HG03064 (cell line): ENCODE results near the gene RHOB.
"Not testable (repeated sequence)": the region's sequence is repeated elsewhere in the genome, so short reads cannot be mapped to it uniquely, and the experiment has no call there.

Experiments used
- ATAC-seq: cut with Tn5 transposase; IDR thresholded peaks from one replicate; pipeline ENCODE4 v1.9.1; 2021; ENCODE audit warnings: low read depth; ENCODE audit not compliant: unreplicated experiment

The RHOB gene

DNA sequence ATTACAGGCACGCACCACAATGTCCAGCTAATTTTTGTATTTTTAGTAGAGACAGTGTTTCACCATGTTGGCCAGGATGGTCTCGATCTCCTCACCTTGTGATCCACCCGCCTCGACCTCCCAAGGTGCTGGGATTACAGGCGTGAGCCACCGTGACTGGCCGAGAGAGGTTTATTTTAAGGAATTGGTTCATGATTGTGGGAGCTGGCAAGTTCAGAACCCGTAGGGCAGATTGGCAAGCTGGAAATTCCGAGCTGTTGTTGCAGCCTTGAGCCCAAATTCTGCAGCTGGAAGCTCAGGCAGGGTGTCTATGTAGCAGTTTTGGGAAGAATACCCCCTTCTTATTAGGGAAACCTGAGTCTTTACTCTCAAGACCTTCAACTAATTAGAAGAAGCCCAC, 11.4 kb upstream of the RHOB start:
- not testable (repeated sequence) for ATAC-seq

GRCh38 chr2:20436716-20437470, 10.0 kb upstream of the RHOB start:
- ATAC-seq = no peak

DNA sequence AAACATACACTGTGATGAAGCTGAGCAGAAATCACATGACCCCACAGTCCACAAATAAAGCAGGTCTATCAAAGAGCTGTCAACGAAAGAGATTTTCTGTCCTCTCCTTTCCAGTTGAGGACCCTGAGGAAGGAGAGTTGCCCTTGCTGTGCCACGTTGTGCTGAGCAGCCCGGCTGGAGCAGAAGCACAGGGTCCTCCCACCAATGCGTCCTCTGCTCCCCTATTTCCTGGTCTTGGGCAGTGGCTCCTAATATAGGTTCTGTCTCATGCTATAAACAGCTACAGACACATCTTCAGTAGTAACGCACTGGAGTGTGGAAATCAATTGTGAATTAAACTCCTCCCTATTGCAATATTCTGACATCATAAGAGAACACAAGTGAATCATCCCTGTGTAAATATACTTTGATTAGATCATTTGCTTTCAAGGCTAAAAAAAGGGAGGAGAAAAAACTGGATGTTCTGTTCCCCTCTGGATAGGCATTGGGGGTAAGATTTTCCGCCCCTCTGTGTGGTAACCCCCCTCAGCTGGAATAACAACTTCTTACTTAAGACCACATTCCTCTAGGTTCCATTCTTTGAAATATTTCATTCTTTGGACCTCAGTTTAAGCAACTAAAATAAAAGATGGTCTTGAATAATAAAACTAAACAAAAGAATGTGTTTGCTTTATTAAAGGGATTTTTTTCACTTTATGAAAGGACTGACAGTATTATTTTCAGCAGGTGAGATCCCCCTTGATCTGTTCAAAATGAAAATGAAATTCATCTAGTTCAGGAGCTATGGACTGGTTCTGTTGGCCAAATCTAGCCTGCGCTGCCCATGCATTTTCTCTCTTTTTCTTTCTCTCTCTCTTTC, 8.3 kb upstream of the RHOB start:
- no peak for ATAC-seq

DNA sequence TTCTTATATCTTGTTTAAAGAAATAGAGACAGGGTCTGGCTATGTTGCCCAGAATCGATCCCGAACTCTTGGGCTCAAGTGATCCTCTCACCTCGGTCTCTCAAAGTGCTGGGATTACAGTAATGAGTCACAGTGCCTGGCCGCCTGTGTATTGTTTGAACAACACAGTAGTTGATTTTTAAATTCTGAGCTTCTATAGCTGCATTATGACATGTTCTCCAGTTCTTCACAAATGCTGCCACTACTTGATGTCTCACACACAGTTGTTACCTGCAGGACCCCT, 7.7 kb upstream of the RHOB start:
- ATAC-seq = no peak

GRCh38 chr2:20439503-20439902, 7.4 kb upstream of the RHOB start:
- no peak for ATAC-seq

- no peak for ATAC-seq
These were observed 6.8 kb upstream of the RHOB start for GRCh38 chr2:20440001-20440560.

DNA sequence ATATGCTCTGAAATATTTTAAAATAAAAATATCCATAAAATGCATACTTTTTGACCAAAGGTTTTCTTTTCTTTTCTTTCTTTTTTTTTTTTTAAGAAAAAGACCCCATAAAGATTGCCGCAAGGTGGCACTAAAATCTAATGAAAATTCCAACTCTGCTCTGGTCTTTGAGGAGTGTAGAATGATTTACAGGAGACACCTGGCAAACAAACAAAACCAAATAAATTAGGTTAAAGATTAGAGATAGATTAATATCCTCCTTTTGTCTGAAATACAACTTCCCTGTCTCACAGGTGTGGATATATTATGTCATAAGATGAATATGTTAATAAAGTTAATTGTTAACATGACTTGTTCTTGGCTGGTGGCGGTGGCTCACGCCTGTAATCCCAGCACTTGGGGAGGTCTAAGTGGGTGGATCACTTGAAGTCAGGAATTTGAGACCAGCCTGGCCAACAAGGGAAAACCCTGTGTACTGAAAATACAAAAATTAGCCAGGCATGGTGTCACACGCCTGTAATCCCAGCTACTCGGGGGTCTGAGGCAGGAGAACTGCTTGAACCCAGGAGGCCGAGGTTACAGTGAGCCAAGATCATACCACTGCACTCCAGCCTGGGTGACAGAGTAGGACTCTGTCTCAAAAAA, 3.5 kb upstream of the RHOB start:
- no peak for ATAC-seq

- no peak for ATAC-seq
These were observed 2.5 kb upstream of the RHOB start for GRCh38 chr2:20444101-20444992.

GRCh38 chr2:20444993-20445910, 1.6 kb upstream of the RHOB start:
- ATAC-seq = no peak

- ATAC-seq = no peak
These were observed 488 bp upstream of the RHOB start for GRCh38 chr2:20446255-20446916.

DNA sequence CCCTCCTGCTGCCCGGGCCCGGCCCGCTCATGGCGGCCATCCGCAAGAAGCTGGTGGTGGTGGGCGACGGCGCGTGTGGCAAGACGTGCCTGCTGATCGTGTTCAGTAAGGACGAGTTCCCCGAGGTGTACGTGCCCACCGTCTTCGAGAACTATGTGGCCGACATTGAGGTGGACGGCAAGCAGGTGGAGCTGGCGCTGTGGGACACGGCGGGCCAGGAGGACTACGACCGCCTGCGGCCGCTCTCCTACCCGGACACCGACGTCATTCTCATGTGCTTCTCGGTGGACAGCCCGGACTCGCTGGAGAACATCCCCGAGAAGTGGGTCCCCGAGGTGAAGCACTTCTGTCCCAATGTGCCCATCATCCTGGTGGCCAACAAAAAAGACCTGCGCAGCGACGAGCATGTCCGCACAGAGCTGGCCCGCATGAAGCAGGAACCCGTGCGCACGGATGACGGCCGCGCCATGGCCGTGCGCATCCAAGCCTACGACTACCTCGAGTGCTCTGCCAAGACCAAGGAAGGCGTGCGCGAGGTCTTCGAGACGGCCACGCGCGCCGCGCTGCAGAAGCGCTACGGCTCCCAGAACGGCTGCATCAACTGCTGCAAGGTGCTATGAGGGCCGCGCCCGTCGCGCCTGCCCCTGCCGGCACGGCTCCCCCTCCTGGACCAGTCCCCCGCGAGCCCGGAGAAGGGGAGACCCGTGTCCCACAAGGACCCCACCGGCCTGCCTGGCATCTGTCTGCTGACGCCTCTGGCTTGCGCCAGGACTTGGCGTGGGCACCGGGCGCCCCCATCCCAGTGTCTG, 767 bp downstream of the RHOB start:
- ATAC-seq = peak; percentile 13

DNA sequence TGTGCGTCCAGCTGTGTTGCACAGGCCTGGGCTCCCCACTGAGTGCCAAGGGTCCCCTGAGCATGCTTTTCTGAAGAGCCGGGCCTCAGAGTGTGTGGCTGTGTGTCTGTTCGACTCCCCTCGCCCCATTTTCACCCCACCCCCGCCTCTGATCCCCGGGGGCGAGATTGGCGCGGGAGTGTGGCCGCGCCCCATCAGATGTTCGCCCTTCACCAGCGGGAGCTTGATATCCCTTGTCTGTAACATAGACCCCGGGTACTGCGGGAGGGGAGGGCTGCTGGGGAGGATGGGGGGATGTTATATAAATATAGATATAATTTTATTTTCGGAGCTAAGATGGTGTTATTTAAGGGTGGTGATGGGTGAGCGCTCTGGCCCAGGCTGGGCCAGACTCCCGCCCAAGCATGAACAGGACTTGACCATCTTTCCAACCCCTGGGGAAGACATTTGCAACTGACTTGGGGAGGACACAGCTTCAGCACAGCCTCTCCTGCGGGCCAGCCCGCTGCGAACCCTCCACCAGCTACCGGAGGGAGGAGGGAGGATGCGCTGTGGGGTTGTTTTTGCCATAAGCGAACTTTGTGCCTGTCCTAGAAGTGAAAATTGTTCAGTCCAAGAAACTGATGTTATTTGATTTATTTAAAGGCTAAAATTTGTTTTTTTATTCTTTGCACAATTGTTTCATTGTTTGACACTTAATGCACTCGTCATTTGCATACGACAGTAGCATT, 1.5 kb downstream of the RHOB start:
- no peak for ATAC-seq

DNA sequence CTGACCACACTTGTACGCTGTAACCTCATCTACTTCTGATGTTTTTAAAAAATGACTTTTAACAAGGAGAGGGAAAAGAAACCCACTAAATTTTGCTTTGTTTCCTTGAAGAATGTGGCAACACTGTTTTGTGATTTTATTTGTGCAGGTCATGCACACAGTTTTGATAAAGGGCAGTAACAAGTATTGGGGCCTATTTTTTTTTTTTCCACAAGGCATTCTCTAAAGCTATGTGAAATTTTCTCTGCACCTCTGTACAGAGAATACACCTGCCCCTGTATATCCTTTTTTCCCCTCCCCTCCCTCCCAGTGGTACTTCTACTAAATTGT, 2.1 kb downstream of the RHOB start:
- ATAC-seq = no peak

DNA sequence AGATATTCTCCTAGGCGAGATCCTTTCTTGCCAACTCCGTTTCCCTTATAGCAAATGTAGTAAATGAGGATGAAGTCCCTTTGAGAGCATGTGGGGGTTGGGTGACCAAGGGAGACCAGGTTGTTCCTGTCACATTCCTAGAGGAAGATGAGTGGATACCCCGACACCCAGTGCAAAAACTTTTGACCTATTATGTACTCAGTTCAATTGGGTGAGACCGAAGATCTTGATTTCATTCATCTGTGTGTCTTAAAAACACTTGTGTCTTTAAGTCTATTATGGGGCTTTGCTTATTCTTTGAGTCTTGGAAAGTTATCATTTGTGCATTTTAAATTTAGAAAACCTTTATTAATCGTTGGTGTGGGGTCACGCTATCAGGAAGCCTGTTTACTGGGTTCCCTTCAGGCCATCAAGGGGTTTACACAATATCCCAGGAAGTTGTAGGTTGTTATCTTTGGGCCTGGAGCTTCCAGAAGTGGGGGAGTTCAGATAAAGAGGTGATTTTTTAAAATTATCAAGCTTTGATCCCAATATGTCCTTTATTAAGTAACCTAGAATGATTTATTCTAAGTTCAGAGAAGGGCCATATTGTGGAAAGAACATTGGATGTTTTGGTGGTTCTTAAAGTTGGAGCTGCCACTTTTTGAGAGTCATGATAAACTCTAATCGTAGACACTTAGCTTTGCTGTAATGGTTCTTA, 2.8 kb downstream of the RHOB start:
- no peak for ATAC-seq

- ATAC-seq = no peak
These were observed 3.5 kb downstream of the RHOB start for GRCh38 chr2:20450201-20450999.

DNA sequence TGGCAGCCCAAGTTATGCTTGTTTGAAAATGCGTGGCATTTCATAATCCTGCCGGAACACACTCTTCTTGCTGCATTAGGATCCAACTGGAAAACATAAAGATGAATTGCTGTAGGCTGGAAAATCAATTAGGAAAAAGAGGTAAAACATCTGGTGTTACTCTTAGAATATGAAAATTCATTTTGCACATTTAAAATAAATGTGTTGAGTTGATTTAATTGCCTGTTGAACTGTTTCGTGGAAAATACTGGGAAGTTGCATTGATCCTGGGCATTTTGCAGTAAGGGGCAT, 4.1 kb downstream of the RHOB start:
- ATAC-seq = no peak
